ENCODE measurements around the gene POLA1.

DNA sequence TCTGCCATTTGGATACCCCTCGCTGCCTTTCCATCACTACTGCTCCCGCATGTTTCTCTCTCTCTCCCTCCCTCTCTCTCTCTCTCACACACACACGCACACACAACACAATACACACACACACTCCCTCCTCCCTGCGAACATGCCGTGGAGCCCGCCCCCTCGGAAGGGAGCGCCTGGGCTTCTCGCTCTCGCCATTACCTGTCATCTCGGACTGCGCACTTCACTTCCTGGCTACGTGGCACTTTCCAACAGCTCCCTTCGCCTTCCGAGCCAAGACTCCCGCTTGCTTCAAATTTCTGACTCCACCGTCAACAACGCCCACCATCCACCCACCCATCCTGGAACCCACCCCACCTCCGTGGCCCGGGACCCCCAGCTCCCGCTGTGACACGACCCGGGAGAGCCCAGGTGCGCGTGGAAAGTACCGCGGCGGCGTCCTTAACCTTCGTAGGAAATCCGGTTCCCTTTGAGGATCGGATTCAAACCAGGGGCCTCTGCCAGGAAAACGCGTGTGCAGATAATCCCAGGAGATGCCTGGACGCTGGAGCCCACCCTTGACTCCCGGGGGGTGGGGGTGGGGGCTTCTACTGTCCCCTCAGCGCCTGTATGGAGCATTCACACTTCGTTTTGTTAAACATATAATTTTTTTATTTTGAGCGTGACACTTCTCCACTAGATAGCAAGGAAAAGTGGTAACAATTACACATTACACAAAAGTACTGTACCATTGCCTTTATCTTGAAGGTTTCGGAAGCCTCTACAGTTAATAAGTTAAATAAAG lies 309.5 kb downstream of the POLA1 start:
- TF ChIP-seq, protein P1, sequence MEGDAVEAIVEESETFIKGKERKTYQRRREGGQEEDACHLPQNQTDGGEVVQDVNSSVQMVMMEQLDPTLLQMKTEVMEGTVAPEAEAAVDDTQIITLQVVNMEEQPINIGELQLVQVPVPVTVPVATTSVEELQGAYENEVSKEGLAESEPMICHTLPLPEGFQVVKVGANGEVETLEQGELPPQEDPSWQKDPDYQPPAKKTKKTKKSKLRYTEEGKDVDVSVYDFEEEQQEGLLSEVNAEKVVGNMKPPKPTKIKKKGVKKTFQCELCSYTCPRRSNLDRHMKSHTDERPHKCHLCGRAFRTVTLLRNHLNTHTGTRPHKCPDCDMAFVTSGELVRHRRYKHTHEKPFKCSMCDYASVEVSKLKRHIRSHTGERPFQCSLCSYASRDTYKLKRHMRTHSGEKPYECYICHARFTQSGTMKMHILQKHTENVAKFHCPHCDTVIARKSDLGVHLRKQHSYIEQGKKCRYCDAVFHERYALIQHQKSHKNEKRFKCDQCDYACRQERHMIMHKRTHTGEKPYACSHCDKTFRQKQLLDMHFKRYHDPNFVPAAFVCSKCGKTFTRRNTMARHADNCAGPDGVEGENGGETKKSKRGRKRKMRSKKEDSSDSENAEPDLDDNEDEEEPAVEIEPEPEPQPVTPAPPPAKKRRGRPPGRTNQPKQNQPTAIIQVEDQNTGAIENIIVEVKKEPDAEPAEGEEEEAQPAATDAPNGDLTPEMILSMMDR (IDR thresholded peaks at IDR 0.05), result no peak
- no peak for TF ChIP-seq POLR2A (IDR thresholded peaks at IDR 0.05)

Measured in transverse colon (tissue), 3 donors.